Inferior parietal cortex (tissue), 1 donor: Measurements from ENCODE around the gene EFEMP1.
"Not testable (repeated sequence)": the region's sequence is repeated elsewhere in the genome, so short reads cannot be mapped to it uniquely, and the experiment has no call there.

Experiments
- DNase-seq: peaks from one replicate; pipeline ENCODE4 v3.0.0-alpha.2; 2016; ENCODE audit errors: extremely low spot score

The EFEMP1 gene

GRCh38 chr2:55827855-55828254 is 95.7 kb downstream of the EFEMP1 start:
- DNase-seq = no peak

- not testable (repeated sequence) for DNase-seq
Measured at GRCh38 chr2:55827428-55827827, 96.2 kb downstream of the EFEMP1 start.

- no peak for DNase-seq
Measured at GRCh38 chr2:55826246-55826645, 97.3 kb downstream of the EFEMP1 start.

DNA sequence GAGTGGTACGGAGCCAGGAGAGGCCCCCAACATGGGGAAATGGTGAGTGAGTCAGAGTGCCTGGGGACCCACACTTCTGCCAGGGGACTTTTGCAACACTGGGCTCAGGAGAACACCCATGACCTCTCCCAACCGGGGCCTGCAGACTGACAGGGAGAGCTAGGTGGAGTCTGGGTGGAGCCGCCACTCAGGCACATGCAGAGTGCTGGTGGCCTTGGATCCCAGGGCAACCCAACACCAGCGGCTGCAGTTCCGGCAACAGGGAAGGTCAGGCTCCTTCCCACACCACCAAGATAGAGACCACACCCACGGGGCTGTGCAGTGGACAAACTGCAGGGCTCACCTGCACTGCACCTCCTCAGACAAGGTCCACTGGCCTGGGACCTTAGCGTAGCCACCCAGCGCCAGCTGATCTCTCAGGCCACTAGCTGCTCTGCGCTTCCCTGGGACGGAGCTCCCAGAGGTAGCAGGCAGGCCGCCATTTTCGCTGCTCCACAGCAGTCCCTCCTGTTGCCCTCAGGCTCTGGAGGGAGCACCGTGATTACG is 99.0 kb downstream of the EFEMP1 start:
- no peak for DNase-seq
